Measurements from ENCODE around the gene PPP6R2. TPM values are rescaled to one million over a fixed set of nuclear protein-coding genes. Genes with fewer than 3 reads are reported as not detected.

The PPP6R2 gene
- total RNA-seq, 1 donor: 61.2 TPM

DNA sequence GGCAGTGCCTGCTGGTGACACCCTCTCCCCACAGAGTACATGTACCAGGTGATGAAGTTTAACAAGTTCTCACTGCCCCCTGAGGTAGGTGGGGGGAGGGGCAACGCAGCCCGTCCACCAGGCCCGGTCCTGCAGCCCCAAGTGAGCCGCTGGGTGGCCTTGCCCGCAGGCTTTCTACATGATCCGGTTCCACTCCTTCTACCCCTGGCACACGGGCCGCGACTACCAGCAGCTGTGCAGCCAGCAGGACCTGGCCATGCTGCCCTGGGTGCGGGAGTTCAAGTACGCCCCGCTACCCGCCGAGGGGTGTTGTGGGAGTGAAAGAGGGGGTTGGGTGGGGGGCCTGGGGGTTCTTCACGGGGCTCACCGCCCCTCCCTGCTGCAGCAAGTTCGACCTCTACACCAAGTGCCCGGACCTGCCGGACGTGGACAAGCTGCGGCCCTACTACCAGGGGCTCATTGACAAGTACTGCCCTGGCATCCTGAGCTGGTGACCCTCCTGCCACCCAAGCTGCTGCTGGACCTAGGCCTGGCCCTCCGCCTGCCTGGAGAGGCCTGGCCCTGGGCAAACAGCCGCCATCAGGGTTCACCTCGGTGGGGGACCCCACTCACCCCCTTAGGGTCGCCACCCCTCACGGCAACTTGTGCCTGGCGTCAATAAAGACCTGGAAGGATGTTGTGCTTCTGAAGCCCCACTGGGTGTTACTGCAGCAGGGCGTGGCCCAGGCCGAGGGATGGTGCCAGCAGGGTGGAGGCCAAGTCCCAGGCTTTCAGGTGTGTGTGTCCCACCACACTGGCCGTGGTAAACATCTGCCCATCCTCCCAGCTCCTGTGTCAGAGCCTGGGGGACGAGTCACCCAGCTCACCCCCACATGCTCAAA lies 146.5 kb downstream of the PPP6R2 start:
- Histone ChIP-seq H3K4me2 (ENCODE audit: insufficient read depth, low read length) (no peak overlapping the region), H3K36me3 (ENCODE audit: insufficient read depth, low read length) (no peaks in the 10 kb centered on the region), H3K4me3 (ENCODE audit: insufficient read depth, low read length) (no peak overlapping the region), H3K27ac (ENCODE audit: low read depth, low read length) (no peak overlapping the region), H3K4me1 (ENCODE audit: insufficient read depth, low read length) (no peaks in the 10 kb centered on the region), H2AFZ (ENCODE audit: low read length) (no peak overlapping the region), H3K27me3 (ENCODE audit: insufficient read depth, low read length) (no peaks in the 10 kb centered on the region), H3K79me2 (ENCODE audit: insufficient read depth, low read length) (no peaks in the 10 kb centered on the region), H4K20me1 (ENCODE audit: insufficient read depth, low read length) (no peaks in the 10 kb centered on the region), H3K9me3 (ENCODE audit: low read depth, low read length) (no peaks in the 10 kb centered on the region)
- DNase-seq (ENCODE audit: insufficient read length, low spot score, missing footprints): peak; percentile 81
- TF ChIP-seq CTCF (IDR thresholded peaks at IDR 0.05; ENCODE audit: extremely low read depth, low read depth, low read length): no peak

- peak; percentile 62 for DNase-seq (ENCODE audit: insufficient read length, low spot score, missing footprints)
- TF ChIP-seq CTCF (IDR thresholded peaks at IDR 0.05; ENCODE audit: extremely low read depth, low read depth, low read length): no peak
- Histone ChIP-seq H3K36me3 (ENCODE audit: insufficient read depth, low read length) (no peaks in the 10 kb centered on the region), H3K4me1 (ENCODE audit: insufficient read depth, low read length) (no peaks in the 10 kb centered on the region), H3K4me3 (ENCODE audit: insufficient read depth, low read length) (no peak overlapping the region), H3K79me2 (ENCODE audit: insufficient read depth, low read length) (no peaks in the 10 kb centered on the region), H4K20me1 (ENCODE audit: insufficient read depth, low read length) (no peaks in the 10 kb centered on the region), H3K4me2 (ENCODE audit: insufficient read depth, low read length) (no peak overlapping the region), H3K9me3 (ENCODE audit: low read depth, low read length) (no peaks in the 10 kb centered on the region), H3K27ac (ENCODE audit: low read depth, low read length) (no peak overlapping the region), H2AFZ (ENCODE audit: low read length) (no peak overlapping the region), H3K27me3 (ENCODE audit: insufficient read depth, low read length) (no peaks in the 10 kb centered on the region)
These were observed 147.6 kb downstream of the PPP6R2 start for GRCh38 chr22:50490531-50491308.

Other genes starting within 250 kb of the PPP6R2 start
- gene PANX2, start 172.6 kb upstream of the PPP6R2 start, total RNA-seq: under 0.01 and 0.29 TPM in 2 replicates
- gene TRABD, start 157.4 kb upstream of the PPP6R2 start, total RNA-seq: 13.6 and 13.8 TPM in 2 replicates
- 13.0 and 15.6 TPM in 2 replicates for gene SELENOO, start 142.3 kb upstream of the PPP6R2 start, total RNA-seq
- gene TUBGCP6, start 98.3 kb upstream of the PPP6R2 start, total RNA-seq: 26.5 and 28.2 TPM in 2 replicates
- gene HDAC10, start 92.1 kb upstream of the PPP6R2 start, total RNA-seq: 19.2 and 20.6 TPM in 2 replicates
- gene MAPK12, start 81.6 kb upstream of the PPP6R2 start, total RNA-seq: 24.8 and 34.0 TPM in 2 replicates
- gene MAPK11, start 72.9 kb upstream of the PPP6R2 start, total RNA-seq: 2.9 and 6.2 TPM in 2 replicates
- gene PLXNB2, start 35.7 kb upstream of the PPP6R2 start, total RNA-seq: 166 and 209 TPM in 2 replicates
- 5.9 and 6.5 TPM in 2 replicates for gene DENND6B, start 16.3 kb upstream of the PPP6R2 start, total RNA-seq
- 74.3 and 93.0 TPM in 2 replicates for gene SBF1, start 131.7 kb downstream of the PPP6R2 start, total RNA-seq
- 9.1 and 9.4 TPM in 2 replicates for gene ADM2, start 138.2 kb downstream of the PPP6R2 start, total RNA-seq
- gene MIOX, start 143.5 kb downstream of the PPP6R2 start, total RNA-seq: under 0.01 TPM in 1 of 2 replicates, not detected in the other
- gene LMF2, start 164.4 kb downstream of the PPP6R2 start, total RNA-seq: 56.8 and 60.7 TPM in 2 replicates
- gene NCAPH2, start 164.9 kb downstream of the PPP6R2 start, total RNA-seq: 24.2 and 27.5 TPM in 2 replicates
- gene SCO2, start 182.3 kb downstream of the PPP6R2 start, total RNA-seq: 5.1 and 5.6 TPM in 2 replicates
- gene TYMP, start 186.7 kb downstream of the PPP6R2 start, total RNA-seq: 14.4 and 30.0 TPM in 2 replicates
- gene KLHDC7B, start 202.6 kb downstream of the PPP6R2 start, total RNA-seq: 0.29 and 0.72 TPM in 2 replicates
- gene SYCE3, start 219.6 kb downstream of the PPP6R2 start, total RNA-seq: not detected in 2 replicates
- 1.8 and 2.1 TPM in 2 replicates for gene CPT1B, start 235.1 kb downstream of the PPP6R2 start, total RNA-seq
- 27.4 and 28.6 TPM in 2 replicates for gene CHKB, start 239.5 kb downstream of the PPP6R2 start, total RNA-seq